GM21737 (cell line): ENCODE results near the gene ANKRD22.

Source experiments
- ATAC-seq: cut with Tn5 transposase; IDR thresholded peaks from one replicate; pipeline ENCODE4 v1.9.1; 2021; ENCODE audit warnings: mild to moderate bottlenecking, moderate library complexity; ENCODE audit not compliant: unreplicated experiment

Gene ANKRD22

DNA sequence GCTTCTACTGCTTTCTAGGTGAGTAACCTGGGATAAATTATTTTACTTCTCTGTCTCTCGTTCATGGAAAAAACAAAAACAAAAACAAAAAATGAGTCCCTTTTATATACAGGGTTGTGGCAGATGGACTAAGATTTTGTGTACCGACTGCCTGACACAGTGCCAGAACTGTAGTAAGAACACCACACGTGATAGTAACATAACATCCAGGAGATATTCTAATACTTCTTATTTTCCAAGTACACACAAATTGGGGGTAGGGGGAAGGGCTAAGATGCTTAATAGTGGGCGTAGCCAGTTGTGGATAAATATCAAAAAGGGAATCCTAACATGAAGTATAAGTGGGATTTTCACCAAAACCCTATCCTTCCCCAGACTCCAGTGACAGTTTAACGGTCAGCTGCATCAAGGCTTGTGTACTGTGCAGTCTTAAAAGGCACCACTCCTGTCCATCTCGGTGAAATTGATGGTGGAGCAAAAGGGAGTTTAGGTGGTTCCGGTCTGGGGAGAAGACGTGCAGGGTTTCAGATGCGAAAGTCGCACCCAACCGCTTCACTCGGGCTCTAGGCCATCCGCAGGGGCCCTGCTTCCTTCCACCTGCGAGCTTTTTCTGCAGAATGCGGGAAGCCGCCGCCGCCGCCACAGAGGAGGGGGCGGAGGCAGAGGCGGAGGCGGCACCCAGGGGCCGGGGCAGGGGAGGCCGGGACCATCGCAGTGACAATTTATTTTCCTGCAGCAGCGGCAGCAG lies 28.1 kb upstream of the ANKRD22 start, which contains the start of gene STAMBPL1:
TSS of gene STAMBPL1 (plus strand) at position 712 of the 748 bp plus-strand sequence. CDS start 21,464 bp downstream, outside the sequence.
- ATAC-seq: peak; percentile 52

DNA sequence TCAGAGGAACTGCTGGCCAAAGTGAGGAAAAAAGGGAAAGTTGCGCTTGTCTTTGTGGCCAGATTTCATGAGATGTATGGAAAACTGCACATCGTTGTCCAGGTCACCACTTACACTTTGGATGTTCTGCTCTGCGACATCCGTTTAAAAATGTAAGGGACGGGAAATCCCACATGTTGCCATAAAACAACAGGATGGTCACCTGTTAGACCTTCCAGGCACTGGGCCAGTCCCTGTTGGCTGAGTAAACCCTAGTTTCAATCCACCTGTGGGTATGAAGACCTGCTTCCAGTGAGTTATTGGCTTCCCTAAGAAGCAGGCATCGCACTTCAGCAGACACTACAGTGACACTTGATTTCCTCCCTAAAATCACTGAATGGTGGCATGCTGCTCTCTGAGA lies 25.7 kb upstream of the ANKRD22 start:
- no peak for ATAC-seq

DNA sequence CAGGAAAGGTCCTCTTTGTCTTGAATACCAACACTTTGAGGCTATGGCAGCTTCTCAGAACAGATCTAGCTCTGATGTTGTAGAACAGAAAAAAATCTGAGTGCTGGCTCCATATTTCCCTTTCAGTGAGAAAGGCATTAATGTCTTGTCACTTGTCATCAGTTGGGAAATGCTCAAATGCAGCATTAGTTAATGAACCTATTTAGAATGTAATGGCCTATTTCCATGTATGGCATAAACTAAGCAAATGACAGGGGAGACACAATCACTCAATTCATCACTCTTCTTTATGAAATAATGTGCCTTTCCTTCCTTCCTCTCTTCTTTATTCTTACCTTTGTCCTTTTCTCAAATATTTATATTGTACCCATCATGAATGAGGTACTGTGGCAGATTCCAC lies 23.4 kb upstream of the ANKRD22 start:
- ATAC-seq: no peak

DNA sequence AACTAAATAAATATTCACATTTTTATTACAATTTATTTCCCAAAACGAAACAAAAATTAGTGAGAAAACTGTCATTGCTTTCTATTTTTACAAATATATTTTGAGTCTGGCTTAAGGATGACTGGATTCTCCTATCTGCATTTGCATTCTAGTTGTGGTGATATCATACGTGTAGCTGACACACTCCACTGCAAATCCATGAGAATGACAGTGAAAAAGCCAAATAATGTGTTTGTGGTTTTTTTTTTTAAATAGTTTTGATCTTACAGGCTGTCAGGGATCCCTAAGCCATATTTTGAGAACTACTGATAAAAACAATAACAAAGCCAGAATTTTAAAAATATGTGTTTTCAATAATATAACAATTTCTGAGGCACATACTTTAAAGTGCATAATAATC lies 22.6 kb upstream of the ANKRD22 start:
- no peak for ATAC-seq

DNA sequence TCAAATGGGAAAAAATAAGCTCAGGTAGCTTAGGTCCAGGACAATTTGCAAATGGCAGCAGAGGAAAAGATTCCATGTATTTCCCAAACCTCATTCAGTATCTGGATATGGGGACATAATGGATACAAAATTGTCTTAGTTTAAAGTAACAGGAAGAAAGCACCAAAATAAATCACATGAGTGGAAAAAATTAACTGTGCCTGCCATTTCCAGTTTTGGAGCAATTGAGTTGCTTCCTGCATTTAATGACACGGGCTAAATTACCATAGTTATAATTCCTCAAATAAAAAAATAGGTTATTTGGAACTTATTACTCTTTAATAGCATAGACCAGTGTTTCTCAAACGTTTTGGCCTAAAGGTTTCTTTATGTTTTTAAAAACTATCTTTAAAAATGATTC lies 22.1 kb upstream of the ANKRD22 start:
- no peak for ATAC-seq

DNA sequence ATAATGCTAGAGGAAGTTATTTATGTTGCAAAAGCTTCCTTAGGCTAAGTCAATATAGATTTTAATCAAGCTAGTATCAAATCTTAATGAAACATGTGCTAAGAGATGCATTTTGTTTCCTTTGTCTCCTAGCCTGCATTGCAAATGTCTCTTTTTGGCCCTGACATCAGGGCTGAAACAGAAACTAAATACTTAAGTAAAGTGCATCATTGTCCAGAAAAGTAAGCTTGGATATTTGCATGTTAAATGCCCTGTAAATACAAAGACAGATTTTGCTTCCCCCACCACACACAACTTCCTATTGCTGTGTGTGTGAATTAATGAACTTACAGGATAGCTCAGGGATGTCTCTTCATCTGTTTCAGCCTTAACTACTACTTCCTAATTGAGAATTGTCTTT lies 18.4 kb upstream of the ANKRD22 start:
- peak; percentile 64 for ATAC-seq

DNA sequence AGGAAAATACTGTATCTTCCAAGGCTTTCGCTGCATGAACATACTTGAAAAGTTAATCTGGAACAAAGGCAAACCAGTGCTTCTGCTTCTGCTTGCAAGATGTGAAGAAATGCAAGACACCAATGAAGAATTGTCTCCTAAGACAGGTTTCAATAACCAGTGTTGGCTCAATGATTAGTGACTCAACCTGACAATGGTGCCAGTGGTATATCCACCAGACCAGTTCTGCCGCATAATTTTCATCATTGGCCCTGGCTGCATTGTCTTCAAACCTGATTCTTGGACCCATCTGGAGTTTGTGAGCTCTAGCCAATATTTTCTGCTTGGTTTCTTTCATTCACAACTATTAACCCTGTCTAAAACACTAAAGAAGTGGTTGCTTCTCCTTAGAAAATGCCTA lies 14.8 kb upstream of the ANKRD22 start:
- no peak for ATAC-seq

DNA sequence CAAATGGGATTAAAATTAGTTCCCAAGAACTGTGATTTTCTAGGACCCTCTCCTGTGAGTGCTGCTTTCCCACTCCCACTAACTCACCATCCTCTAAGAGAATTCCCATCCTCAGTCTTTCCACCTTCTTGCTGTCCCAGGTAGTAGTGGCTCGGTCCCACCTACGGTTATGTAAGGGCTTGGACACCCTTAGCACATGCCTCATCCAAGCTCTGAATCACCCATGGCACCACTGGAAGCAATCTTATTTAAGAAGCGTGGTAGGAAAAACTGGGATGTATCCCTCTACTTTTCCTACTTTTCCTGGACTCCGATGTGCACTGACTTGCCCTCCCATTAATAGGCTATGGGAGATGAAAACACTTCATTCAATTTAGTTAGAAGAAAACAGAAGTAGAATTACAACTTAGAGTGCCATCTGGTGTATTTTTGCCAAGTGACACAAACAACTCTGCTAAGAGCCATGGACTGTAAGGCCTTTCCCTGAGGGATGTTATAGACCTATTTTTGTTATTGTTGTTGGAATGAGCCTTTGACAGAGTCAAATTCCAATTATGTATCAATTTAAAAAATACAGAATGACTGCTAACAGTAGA lies 13.7 kb upstream of the ANKRD22 start:
- no peak for ATAC-seq

DNA sequence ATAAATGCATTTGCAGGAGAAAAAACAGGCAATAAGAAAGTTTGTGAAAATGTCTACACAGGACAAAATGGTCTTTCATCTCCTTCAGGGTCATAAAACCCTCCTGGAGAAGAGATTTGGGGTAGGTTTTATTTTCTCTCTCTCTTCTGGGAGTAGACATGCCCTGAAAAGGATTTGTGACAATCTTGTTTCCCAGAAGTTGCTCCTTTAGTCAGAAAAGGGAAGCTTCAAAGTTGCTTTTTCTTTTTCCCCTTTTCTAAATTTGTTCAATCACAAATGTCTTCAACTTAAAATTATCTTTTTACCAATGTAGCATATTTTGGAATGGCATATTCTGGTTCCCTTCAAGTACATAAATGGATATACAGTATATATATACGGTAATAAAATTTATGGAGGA lies 9.4 kb upstream of the ANKRD22 start:
- ATAC-seq: no peak

DNA sequence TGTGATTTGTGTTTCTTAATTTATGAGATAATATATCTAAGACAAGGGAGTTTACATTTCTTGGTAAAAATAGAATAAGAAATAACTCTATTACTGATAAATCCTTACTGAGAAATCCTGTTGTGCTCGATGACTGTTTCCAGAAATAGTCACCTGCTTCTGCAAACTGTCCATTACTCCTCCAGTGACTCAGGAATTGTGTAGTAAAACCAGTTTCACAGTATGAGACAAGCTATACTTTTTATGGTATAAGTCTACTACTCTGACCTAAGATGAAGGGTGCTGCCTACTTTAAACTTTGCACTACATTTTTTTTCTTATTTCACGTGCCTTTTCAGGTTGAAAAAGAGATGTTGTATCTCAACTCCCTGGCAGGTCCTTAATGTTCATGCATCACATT lies 6.8 kb upstream of the ANKRD22 start:
- no peak for ATAC-seq

DNA sequence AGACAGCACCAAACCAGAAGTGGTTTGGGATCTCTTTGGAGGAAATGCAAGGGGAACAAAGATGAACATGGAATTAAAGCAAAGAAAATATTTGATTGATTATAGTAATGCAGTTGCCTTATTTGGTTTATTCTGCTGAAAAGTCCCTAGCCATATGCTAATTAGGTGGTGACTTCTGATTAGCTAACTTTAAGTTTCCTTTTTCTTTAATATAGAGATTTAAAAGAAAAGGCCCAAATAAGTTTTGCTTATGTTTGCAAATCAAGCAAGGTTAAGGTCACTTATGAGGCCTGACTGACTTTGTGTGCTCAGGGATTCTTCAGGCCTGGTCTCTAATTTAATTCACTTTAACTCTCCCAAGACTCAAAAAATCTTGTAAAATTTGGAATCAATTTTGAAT lies 6.2 kb upstream of the ANKRD22 start:
- ATAC-seq: no peak

DNA sequence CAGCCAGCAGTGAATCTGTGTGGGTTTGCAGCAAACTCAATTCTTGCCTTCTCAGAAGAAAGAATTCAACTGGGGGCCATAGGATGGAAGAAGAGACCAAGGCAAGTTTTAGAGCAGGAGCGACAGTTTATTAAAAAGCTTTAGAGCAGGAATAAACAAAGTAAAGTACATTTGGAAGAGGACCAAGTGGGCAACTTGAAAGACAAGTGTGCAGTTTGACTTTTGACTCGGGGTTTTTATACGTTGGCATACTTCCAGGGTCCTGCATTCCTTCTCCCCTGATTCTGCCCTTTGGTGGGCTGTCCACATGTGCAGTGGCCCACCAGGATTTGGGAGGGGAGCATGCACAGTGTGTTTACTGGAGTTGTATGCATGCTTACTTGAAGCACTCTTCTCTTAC lies 3.0 kb upstream of the ANKRD22 start:
- ATAC-seq: no peak

DNA sequence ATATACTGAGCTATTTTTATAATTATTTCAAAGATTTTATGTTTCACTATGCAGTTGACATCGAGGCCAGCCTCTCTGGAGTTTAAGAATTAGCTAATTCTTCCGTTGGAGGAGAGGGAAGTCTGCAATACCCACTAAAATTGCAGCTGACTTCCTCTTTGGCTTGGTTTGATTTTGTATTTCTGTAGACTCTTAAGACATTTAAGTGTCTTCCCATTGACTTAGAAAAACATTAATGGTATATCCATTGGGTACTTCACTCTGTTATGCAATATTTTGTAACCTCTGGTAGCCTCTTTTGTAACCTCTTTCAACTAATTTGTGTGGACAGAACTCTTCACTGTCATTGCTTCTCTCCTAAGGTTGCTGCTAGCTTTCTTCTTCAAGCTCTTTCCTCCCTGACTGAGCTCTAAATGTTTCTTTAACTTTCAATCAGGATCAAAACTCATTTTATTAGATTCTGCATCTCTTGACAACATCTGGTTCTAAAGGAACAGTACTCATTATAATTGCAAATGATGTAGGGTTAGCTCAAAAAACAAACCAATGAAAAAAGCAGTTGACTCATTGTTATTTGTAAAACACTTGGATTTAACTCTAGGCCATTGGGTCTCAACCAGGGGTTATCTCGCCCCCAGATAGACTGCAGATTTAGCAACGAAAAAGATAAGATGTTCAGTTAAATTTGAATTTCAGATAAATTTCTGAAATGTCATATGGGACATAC lies 1.7 kb upstream of the ANKRD22 start:
- ATAC-seq: no peak

DNA sequence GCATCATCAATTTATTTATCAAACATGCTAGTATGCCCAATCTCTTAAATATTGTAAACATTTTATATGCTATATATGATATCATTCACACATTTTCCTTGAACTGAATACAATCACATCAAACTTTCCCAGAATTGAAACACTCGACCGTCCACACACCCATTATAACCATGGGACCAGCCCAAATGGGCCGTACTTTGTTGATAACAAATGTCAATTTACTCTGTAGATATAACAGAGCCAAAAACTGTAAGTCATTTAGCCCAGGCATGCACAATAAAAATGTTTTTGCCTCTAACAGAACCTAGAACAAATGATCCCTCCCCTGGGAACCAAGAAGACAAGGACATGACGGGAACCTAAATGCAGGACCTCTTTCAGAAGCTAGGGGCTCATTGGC lies 683 bp upstream of the ANKRD22 start:
- no peak for ATAC-seq

DNA sequence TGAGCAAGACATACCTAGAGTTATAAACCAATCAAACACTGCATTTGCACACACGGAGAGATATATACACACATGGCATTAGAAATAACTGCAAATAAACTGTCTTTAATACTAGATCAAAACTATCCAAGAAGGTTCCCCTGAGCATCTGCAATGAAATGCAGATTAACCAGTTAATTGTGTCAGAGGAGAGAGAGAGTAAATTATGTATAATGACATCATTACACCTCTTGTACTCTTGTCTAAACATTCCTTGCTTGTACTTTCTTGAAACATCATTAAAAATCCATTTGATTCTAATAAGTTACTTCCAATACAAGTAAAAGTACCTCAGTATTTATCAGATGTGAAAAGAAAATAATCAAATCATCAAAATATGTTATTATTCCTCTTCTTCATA lies 932 bp downstream of the ANKRD22 start:
- ATAC-seq: no peak

DNA sequence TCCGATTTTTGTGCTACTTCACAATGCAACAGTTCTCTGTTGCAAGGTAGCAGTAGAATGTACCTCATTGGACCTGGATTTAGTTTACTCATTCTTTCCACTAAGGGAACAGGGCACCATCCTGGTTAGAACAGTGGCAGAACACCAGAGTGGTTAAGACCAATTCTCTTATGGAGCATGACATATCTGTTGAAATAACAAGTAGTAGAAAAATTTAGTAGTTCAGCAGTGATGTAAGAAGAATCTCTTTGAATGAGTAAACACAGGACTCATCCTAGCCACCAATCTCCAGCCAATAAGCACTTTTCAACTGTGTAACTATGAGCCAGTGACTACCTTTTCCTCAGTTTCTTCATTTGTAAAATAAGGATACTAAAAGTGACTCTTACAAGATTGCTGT lies 2.4 kb downstream of the ANKRD22 start:
- no peak for ATAC-seq

DNA sequence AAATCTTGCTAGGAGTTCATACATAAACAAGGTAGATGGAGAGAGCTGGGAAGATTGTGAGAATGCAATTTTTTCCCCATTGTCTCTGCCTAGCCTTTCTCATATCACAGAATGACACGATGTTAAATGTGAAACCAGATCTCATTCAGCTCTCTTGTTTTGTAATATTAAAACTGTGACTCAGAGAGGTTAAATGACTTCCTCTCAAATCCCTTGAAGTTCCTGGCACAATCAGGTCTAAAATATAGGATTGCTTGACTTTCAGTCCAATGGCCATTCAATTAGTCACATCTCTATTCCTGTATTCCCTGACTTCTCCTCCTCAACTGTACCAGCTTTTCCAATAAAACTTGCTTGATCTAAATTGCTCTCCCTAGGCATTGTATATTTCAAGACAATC lies 3.1 kb downstream of the ANKRD22 start:
- no peak for ATAC-seq

DNA sequence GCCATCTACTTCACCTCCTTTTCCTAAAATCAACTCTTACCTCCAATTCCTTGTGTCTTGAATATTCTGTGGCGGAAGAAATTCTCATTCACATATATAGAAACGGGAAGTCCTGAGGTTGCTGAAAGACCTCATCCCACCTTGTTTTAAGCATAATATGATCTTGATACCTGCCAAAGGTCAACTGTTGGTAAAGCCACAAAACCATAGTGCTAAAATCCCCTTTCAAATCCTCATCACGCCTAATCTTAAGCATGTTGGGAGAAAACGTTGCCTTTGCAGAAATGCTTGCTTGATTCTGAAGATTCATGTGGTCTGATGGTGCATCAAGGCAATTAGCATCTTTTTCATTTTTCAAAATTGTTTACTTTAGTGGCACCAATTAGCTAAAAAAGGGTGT lies 8.5 kb downstream of the ANKRD22 start:
- ATAC-seq: no peak

DNA sequence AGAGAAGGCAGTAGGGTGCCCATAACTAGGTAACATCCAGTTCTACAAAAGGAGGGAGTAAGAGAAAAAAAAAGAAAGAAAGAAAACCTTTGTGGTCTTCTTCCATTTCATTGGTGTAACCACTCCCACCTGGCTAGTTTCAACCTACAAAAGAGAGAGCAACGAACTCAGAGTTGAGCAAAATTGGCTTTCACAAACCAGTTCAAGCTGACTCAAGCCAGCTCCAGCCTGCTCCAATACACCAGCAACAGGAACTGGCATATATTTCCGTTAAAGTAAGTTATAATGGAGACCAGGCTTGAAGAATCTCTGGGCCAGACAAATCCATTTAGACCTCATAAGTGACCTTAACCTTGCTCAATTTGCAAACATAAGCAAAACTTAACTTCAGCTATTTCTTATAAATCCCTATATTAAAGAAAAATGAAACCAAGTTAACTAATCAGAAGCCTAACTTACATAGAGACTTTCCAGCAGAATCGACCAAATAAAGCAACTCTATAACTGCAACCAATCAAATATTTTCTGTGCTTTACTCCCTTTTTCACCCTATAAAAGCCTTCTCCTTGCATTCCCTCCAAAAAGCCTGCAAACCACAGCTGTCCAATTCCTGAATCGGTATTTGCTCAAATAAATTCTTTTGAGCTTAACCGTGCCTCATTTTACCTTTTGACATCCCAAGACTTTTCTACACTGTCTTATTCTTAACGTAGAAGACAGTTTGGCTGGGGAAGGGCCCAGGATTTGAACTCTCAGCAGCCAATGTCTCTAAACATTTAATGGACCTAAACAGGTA lies 10.1 kb downstream of the ANKRD22 start:
- no peak for ATAC-seq

DNA sequence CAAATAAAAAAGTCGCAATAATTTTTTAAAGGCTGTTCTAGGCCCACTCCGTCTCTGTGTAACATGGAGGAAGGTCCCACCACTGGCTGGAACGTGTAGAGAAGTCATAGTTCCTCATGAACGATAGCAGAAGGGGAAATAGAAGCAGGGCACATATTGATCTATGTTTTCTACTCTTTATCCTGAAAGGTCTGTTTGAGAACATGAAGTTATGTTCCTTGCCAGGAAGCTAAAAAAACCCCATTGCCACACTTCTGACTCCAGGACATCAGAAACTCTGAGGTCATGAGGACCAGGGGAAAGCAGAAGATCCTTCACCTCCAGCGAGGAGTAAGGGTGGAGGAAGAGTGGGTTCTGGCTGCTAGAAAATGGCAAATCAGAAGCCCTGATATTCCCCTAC lies 10.8 kb downstream of the ANKRD22 start:
- no peak for ATAC-seq

DNA sequence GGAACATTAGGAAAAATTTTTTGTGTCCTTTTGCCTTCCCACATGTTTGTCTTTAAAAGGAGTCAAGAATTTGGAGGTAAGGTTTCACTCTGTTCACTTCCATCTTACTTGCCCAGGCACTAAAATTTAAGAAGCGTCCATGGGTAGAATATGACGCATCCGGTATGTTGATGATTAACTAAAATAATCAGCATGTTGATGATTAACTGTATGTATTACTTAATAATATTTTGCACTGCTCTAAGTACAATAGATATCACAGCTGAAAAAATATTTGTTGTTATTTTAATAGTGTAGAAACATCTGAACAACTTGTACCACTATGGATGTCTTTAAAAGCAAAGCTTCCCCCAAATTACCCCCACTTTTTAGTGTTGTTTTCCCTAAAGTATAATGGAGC lies 11.5 kb downstream of the ANKRD22 start:
- no peak for ATAC-seq
